GM12878 (cell line): Measurements from ENCODE around the gene OTULIN. TPM values are rescaled to one million over a fixed set of nuclear protein-coding genes. Genes with fewer than 3 reads are reported as not detected.
A peak's percentile ranks its signal among the peaks of the same experiment; 100 is the strongest.

Source experiments
- ATAC-seq: fragments of 200-7000 bp; cut with Tn5 transposase; 3 replicates; pipeline ENCODE4 v1.9.1; 2020; ENCODE audit warnings: mild to moderate bottlenecking, moderate library complexity
- BruUV-seq: library from RNA; stranded (reverse); fragments of 400-500 nt; replicated peaks from 2 replicates; lab custom pipeline; 2021; lab: Mats Ljungman, UMichigan
- CTCF ChIA-PET: fragments of 300-600 bp; sonication (Branson Sonifier 250); formaldehyde crosslinking; extraction: SDS; loops from one replicate; lab custom pipeline; 2021; ENCODE audit warnings: inconsistent platforms; lab: Yijun Ruan, JAX
- POLR2A ChIA-PET: fragments of 350-600 bp; formaldehyde crosslinking; extraction: SDS; loops from one replicate; lab custom pipeline; 2021; ENCODE audit warnings: inconsistent platforms; lab: Charles Lee
- RAD21 ChIA-PET: fragments of 300-600 bp; sonication (Branson Sonifier 250); formaldehyde crosslinking; loops from one replicate; lab custom pipeline; 2023; ENCODE audit warnings: antibody characterized with exemption; ENCODE audit not compliant: unreplicated experiment; lab: Charles Lee
- SMC1A ChIA-PET: fragments of 300-600 bp; sonication (Branson Sonifier 250); formaldehyde crosslinking; loops from one replicate; lab custom pipeline; 2023; ENCODE audit not compliant: unreplicated experiment, uncharacterized antibody; lab: Charles Lee
- DNase-seq: peaks from one replicate; pipeline ENCODE4 v3.0.0-alpha.2; 2011; ENCODE audit warnings: low read depth, low spot score
- FAIRE-seq: peaks from 3 replicates; lab custom pipeline; 2011; peaks lifted over from hg19 to GRCh38; lab: Jason Lieb, UNC
- H2AFZ ChIP-seq: 2 replicates; pipeline ENCODE4 v1.6.0; 2011; ENCODE audit warnings: low read depth, low read length, control low read depth; ENCODE audit not compliant: control insufficient read depth
- H3K27ac ChIP-seq: 2 replicates; pipeline ENCODE4 v1.5.1; 2011; ENCODE audit warnings: control low read depth; ENCODE audit not compliant: control insufficient read depth, insufficient read depth
- H3K27me3 ChIP-seq, 2 experiments: replicated peaks in 1 of 2; 2 replicates each; pipeline versions ENCODE4 v1.6.0 to v1.6.1; 2011; ENCODE audit warnings: low read length in 1 of 2; ENCODE audit not compliant: control insufficient read depth in 2 of 2, insufficient read depth in 2 of 2
- H3K36me3 ChIP-seq, 2 experiments: 2 replicates each; pipeline ENCODE4 v1.5.1; 2011; ENCODE audit warnings: low read length in 1 of 2; ENCODE audit not compliant: control insufficient read depth in 2 of 2, insufficient read depth in 2 of 2
- H3K4me1 ChIP-seq: 2 replicates; pipeline ENCODE4 v1.6.1; 2011; ENCODE audit warnings: mild to moderate bottlenecking, low read length, moderate library complexity, mixed read lengths; ENCODE audit not compliant: control insufficient read depth, insufficient read depth
- H3K4me2 ChIP-seq: 2 replicates; pipeline ENCODE4 v1.6.0; 2011; ENCODE audit warnings: control low read depth; ENCODE audit not compliant: control insufficient read depth, insufficient read depth
- H3K4me3 ChIP-seq: fragments of 200-600 bp; sonication (generic); 2 replicates; pipeline ENCODE4 v1.5.1; 2016
- H3K79me2 ChIP-seq: 2 replicates; pipeline ENCODE4 v1.6.0; 2011; ENCODE audit warnings: low read length; ENCODE audit not compliant: control insufficient read depth, insufficient read depth
- H3K9ac ChIP-seq: 2 replicates; pipeline ENCODE4 v1.8.0; 2011; ENCODE audit warnings: low read length, control low read depth, mixed read lengths; ENCODE audit not compliant: control insufficient read depth, insufficient read depth
- H3K9me3 ChIP-seq: replicated peaks from 3 replicates; pipeline ENCODE4 v1.5.1; 2011; ENCODE audit warnings: mild to moderate bottlenecking, low read length; ENCODE audit not compliant: control insufficient read depth, insufficient read depth
- H4K20me1 ChIP-seq: 2 replicates; pipeline ENCODE4 v1.6.0; 2011; ENCODE audit not compliant: control insufficient read depth, insufficient read depth
- CHD1 ChIP-seq: IDR thresholded peaks from 2 replicates; pipeline ENCODE4 v1.6.1; 2012; ENCODE audit warnings: low read depth, low read length, improper control_type of control experiment
- CHD2 ChIP-seq: IDR thresholded peaks from 2 replicates; pipeline ENCODE4 v1.6.1; 2011; ENCODE audit warnings: low read depth, low read length, improper control_type of control experiment, borderline replicate concordance
- CREB1 ChIP-seq: IDR thresholded peaks from 2 replicates; pipeline ENCODE4 v1.6.1; 2012; ENCODE audit warnings: low read depth, mild to moderate bottlenecking, inconsistent platforms
- HDAC6 ChIP-seq: fragments of 200-600 bp; sonication (generic); IDR thresholded peaks from one replicate; pipeline ENCODE4 v1.8.0; 2017; ENCODE audit warnings: antibody characterized with exemption; ENCODE audit not compliant: unreplicated experiment
- JUND ChIP-seq: IDR thresholded peaks from 2 replicates; pipeline ENCODE4 v1.6.1; 2012; ENCODE audit warnings: low read depth, mild to moderate bottlenecking, low read length, improper control_type of control experiment, moderate library complexity
- NBN ChIP-seq: fragments of 450-650 bp; IDR thresholded peaks from 2 replicates; pipeline ENCODE4 v1.6.1; 2016
- POLR2AphosphoS2 ChIP-seq: IDR thresholded peaks from 2 replicates; pipeline ENCODE4 v1.6.1; 2011; ENCODE audit warnings: low read depth, mild to moderate bottlenecking, low read length, improper control_type of control experiment, moderate library complexity
- RAD51 ChIP-seq: fragments of 450-650 bp; IDR thresholded peaks from 2 replicates; pipeline ENCODE4 v1.6.1; 2016; ENCODE audit warnings: moderate library complexity, mild to moderate bottlenecking, inconsistent platforms
- RELB ChIP-seq: fragments of 450-650 bp; IDR thresholded peaks from 2 replicates; pipeline ENCODE4 v1.6.1; 2017; ENCODE audit warnings: low read depth, mild to moderate bottlenecking, moderate library complexity
- RUNX3 ChIP-seq: IDR thresholded peaks from 2 replicates; pipeline ENCODE4 v1.6.1; 2012; ENCODE audit warnings: low read length, inconsistent platforms
- SMAD5 ChIP-seq: IDR thresholded peaks from 2 replicates; pipeline ENCODE4 v1.6.1; 2016; ENCODE audit warnings: antibody characterized with exemption, low read depth
- TAF1 ChIP-seq: IDR thresholded peaks from 2 replicates; pipeline ENCODE4 v1.6.1; 2011; ENCODE audit warnings: mild to moderate bottlenecking, low read depth, low read length, borderline replicate concordance
- ZBED1 ChIP-seq: IDR thresholded peaks from 2 replicates; pipeline ENCODE4 v1.6.1; 2016; ENCODE audit warnings: borderline replicate concordance
- ZNF24 ChIP-seq: fragments of 450-650 bp; IDR thresholded peaks from 2 replicates; pipeline ENCODE4 v1.6.1; 2017; ENCODE audit warnings: antibody characterized with exemption, mild to moderate bottlenecking
- WGBS: methylation state at CpG from one replicate; pipeline ENCODE4 v1.1.6; 2016; ENCODE audit warnings: low lambda C conversion rate; ENCODE audit not compliant: insufficient replicate concordance, insufficient coverage; ENCODE audit errors: missing lambda C conversion rate; 5-methylcytosine and 5-hydroxymethylcytosine counted together
- in situ Hi-C: fragments of 300-500 bp; cut with MboI; formaldehyde crosslinking; loops from 9 replicates; pipeline ENCODE4 v1.14.3; 2018; ENCODE audit warnings: mixed read lengths
- intact Hi-C: fragments of 100-400 bp; cut with micrococcal nuclease; formaldehyde crosslinking; loops from one replicate; pipeline ENCODE4 v1.14.2; 2022; ENCODE audit not compliant: unreplicated experiment
- polyA plus RNA-seq, 11 experiments: library from polyadenylated mRNA; depleted of rRNA in 4 of 11; unstranded in 6 of 11; stranded (reverse) in 5 of 11; fragments of >200 nt; fragmentation: Nextera tagmentation in 4 of 11; fragmentation: Illumina TruSeq in 1 of 11; extraction: Ambion mirVana in 4 of 11; extraction: Trizol in 1 of 11; gene quantifications; 1 replicate in 1 of 11; 2 replicates in 10 of 11; pipeline versions ENCODE4 v1.2.1 to v1.2.3, GENCODE V29; 2011 to 2016; ENCODE audit warnings: inconsistent platforms in 2 of 11, missing spikeins in 2 of 11, low read depth in 1 of 11
- total RNA-seq, 4 experiments: library from RNA; depleted of rRNA in 3 of 4; stranded (reverse); fragments of >200 nt in 3 of 4; fragmentation: Illumina TruSeq in 1 of 4; extraction: Trizol in 1 of 4; gene quantifications; 2 replicates each; pipeline versions ENCODE4 v1.2.1 to v1.2.3, GENCODE V29; 2013 to 2021
- TF ChIP-seq, protein P1 (sequence below): IDR thresholded peaks from 2 replicates; pipeline ENCODE4 v1.6.1; 2011; ENCODE audit warnings: low read depth, low read length, improper control_type of control experiment, borderline replicate concordance
- TF ChIP-seq, protein P2 (sequence below): fragments of 450-650 bp; IDR thresholded peaks from 2 replicates; pipeline ENCODE4 v1.6.1; 2017; ENCODE audit warnings: antibody characterized with exemption, mild to moderate bottlenecking, moderate library complexity

The OTULIN gene
- total and polyA plus RNA-seq, 10 of the 15 experiments (the other 5 are each of a cell fraction or from before 2014, with no cell fraction given), result 6.6 to 70.5 (median 28.7) TPM

DNA sequence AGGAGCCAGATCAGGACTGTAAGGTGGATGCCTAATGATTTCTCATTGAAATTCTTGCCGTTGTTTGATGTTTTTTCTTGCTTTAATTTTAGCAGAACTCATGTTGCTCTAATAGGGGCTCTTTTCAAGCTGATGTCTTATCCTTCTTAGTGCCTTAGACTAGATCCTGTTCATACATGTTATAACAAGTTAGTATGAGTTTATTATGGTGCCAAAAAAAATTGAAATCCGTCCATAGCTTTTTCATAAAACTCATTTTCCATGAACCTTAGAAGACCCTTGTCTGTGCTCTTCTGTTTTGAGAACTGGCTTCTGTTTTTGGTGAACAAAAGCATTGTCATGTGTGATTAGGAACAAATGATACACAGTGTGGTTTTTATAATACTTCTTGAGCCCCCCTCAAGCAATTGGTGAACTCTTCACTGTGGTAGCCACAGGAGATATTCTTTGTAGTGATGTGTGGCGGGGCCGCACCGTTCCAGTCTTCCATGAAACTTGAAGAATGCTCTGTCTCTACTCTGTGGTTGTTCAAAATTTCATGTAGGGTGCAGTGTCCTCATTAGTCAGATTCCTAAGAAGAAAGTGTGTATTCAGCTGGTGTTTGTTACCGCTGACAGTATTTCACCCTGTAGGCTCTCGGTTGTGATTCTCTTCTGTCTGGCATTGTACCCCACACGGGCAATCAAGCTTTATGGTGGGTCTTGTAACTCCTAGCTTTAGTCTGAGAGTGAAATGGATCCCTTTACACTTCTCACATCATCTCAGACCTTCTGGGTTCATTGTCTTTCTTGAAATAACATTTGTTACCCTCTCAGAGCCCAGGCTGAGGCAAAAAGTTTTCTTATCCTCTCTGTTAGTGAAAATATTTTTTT is 10.7 kb downstream of the OTULIN start:
- BruUV-seq, result no TSS peak
- peak; percentile 2 for ATAC-seq
- no peak for DNase-seq
- Histone ChIP-seq H3K79me2 (peaks cover 98% of the 10 kb centered on the region), H3K4me2 (peak overlapping the region; percentile 89), H3K36me3 (peaks cover 4 to 43% of the 10 kb centered on the region in 2 experiments; a peak in 3 of 4 replicates), H4K20me1 (peaks cover 3% of the 10 kb centered on the region; the same call in 1 of the 2 replicates), H3K27me3 (no peaks in the 10 kb centered on the region), H2AFZ (no peak overlapping the region), H3K9me3 (no peaks in the 10 kb centered on the region), H3K9ac (peak overlapping the region; percentile 11), H3K4me1 (peaks cover 78% of the 10 kb centered on the region), H3K27ac (peak overlapping the region; percentile 71), H3K4me3 (peak overlapping the region; percentile 62)
- ChIA-PET SMC1A (interaction anchor here (1.4 to 6.0 kb wide), 3 partner anchors 7 to 15 kb away, joined by 3 to 55 read pairs (median 27); no protein-coding TSS in a partner anchor), RAD21 (interaction anchor here (1.3 to 4.2 kb wide), 5 partner anchors 8 to 327 kb away, joined by 3 to 20 read pairs (median 4); no protein-coding TSS in a partner anchor), POLR2A (interaction anchor here (1.0 to 5.4 kb wide), 4 partner anchors 8 to 18 kb away, joined by 3 to 31 read pairs (median 4); no protein-coding TSS in a partner anchor), CTCF (interaction anchor here (0.9 to 3.8 kb wide), 6 partner anchors 9 to 278 kb away, joined by 3 to 17 read pairs (median 6); no protein-coding TSS in a partner anchor)
- no peak for FAIRE-seq
- intact Hi-C loops, result loop anchor here (5.0 kb wide), 1 partner anchor 137 kb away; no protein-coding TSS in a partner anchor
- TF ChIP-seq TAF1 (no peak), ZNF24 (peak; percentile 32; the same call in 1 of the 2 replicates), CHD1 (no peak), HDAC6 (no peak), RELB (no peak), RAD51 (no peak), RUNX3 (0 out of 2 replicates have a peak, but pooled peaks have one; percentile 8), CREB1 (no peak), ZBED1 (no peak), JUND (no peak), NBN (no peak), SMAD5 (no peak), CHD2 (no peak), POLR2AphosphoS2 (no peak)
- TF ChIP-seq, protein P1, sequence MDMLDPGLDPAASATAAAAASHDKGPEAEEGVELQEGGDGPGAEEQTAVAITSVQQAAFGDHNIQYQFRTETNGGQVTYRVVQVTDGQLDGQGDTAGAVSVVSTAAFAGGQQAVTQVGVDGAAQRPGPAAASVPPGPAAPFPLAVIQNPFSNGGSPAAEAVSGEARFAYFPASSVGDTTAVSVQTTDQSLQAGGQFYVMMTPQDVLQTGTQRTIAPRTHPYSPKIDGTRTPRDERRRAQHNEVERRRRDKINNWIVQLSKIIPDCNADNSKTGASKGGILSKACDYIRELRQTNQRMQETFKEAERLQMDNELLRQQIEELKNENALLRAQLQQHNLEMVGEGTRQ, result no peak
- TF ChIP-seq, protein P2, sequence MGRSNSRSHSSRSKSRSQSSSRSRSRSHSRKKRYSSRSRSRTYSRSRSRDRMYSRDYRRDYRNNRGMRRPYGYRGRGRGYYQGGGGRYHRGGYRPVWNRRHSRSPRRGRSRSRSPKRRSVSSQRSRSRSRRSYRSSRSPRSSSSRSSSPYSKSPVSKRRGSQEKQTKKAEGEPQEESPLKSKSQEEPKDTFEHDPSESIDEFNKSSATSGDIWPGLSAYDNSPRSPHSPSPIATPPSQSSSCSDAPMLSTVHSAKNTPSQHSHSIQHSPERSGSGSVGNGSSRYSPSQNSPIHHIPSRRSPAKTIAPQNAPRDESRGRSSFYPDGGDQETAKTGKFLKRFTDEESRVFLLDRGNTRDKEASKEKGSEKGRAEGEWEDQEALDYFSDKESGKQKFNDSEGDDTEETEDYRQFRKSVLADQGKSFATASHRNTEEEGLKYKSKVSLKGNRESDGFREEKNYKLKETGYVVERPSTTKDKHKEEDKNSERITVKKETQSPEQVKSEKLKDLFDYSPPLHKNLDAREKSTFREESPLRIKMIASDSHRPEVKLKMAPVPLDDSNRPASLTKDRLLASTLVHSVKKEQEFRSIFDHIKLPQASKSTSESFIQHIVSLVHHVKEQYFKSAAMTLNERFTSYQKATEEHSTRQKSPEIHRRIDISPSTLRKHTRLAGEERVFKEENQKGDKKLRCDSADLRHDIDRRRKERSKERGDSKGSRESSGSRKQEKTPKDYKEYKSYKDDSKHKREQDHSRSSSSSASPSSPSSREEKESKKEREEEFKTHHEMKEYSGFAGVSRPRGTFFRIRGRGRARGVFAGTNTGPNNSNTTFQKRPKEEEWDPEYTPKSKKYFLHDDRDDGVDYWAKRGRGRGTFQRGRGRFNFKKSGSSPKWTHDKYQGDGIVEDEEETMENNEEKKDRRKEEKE, result no peak
- in situ Hi-C loops, result loop anchor here (25.0 kb wide), 1 partner anchor 513 kb away; no protein-coding TSS in a partner anchor
- 58% methylated on average over 8 of the region's 8 CpGs for WGBS
